ENCODE measurements around the gene C9orf57. TPM values are rescaled to one million over a fixed set of nuclear protein-coding genes. Genes with fewer than 3 reads are reported as not detected.
A peak's percentile ranks its signal among the peaks of the same experiment; 100 is the strongest.

The C9orf57 gene
- total RNA-seq, 1 donor from 2014 or later, result not detected

- Mint-ChIP-seq H3K4me3 (no peak overlapping the region), H3K36me3 (ENCODE audit: low read depth) (no peaks in the 10 kb centered on the region), H3K4me1 (peaks cover 5% of the 10 kb centered on the region), H3K27ac (no peak overlapping the region), H3K27me3 (peaks cover 3% of the 10 kb centered on the region), H3K9me3 (no peaks in the 10 kb centered on the region)
- peak; percentile 64 for TF ChIP-seq CTCF (IDR thresholded peaks at IDR 0.05)
- ATAC-seq (ENCODE audit: low read depth) (peak; percentile 81), DNase-seq (peak; percentile 39)
- intact Hi-C loops (cut with micrococcal nuclease), result loop anchor here (1.0 to 2.0 kb wide), 5 partner anchors 164 to 1043 kb away; no protein-coding TSS in a partner anchor
- ChIA-PET CTCF (interaction anchor here (0.6 to 3.5 kb wide), 28 partner anchors 9 to 1043 kb away, joined by 3 to 103 read pairs (median 4); no protein-coding TSS in a partner anchor), POLR2A (interaction anchor here (0.6 to 1.0 kb wide), 2 partner anchors 17 to 234 kb away, joined by 3 to 12 read pairs; no protein-coding TSS in a partner anchor)
Measured at GRCh38 chr9:72038890-72039410, 21.5 kb downstream of the C9orf57 start.

DNA sequence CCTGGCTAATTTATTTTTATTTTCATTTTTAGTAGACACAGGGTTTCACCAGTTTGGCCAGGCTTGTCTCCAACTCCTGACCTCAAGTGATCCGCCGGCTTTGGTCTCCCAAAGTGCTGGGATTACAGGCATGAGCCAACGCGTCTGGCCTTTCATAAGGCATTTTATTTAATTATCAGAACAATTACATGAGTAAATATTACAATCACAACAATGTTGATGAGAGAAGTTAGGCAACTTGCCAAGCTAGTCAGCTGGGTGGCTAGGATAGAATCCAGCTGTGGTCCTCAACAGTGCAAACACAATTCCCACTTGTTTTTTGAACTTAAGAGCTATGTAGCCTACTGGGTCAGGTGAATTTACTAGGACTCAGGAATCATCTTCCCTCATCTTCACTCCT is 22.0 kb downstream of the C9orf57 start:
- Mint-ChIP-seq H3K4me3 (no peak overlapping the region), H3K9me3 (no peaks in the 10 kb centered on the region), H3K4me1 (peaks cover 5% of the 10 kb centered on the region), H3K27ac (no peak overlapping the region), H3K36me3 (ENCODE audit: low read depth) (no peaks in the 10 kb centered on the region), H3K27me3 (peaks cover 3% of the 10 kb centered on the region)
- no peak for DNase-seq
- intact Hi-C loops (cut with micrococcal nuclease), result loop anchor here (2.0 kb wide), 2 partner anchors 164 to 984 kb away; no protein-coding TSS in a partner anchor
- TF ChIP-seq CTCF (IDR thresholded peaks at IDR 0.05), result no peak
- ChIA-PET POLR2A (interaction anchor here (1.0 kb wide), 1 partner anchor 234 kb away, joined by 3 read pairs; no protein-coding TSS in a partner anchor), CTCF (interaction anchor here (0.6 to 3.5 kb wide), 24 partner anchors 8 to 1044 kb away, joined by 3 to 103 read pairs (median 4); no protein-coding TSS in a partner anchor)
- ATAC-seq (ENCODE audit: low read depth), result no peak

DNA sequence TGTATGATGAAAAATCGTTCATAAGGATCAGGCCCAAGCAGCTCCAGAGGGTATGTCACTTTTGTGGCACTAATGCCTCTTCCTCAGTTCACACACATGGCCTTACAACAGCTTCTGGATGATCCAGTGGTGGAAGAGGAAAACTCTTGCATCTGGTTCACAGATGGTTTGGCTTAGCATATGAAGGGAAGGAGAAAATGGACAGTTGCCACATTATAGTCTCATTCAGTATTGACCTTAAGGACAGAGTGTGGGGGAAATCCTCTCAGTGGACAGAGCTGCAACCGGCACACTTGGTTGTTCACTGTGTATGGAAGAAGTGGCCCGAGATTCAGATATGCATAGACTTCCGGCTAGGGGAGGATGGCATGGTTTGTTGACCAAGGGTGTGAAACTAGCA is 22.8 kb downstream of the C9orf57 start:
- no peak for TF ChIP-seq CTCF (IDR thresholded peaks at IDR 0.05)
- Mint-ChIP-seq H3K4me3 (no peak overlapping the region), H3K4me1 (peaks cover 5% of the 10 kb centered on the region), H3K27me3 (peaks cover 3% of the 10 kb centered on the region), H3K9me3 (no peaks in the 10 kb centered on the region), H3K27ac (no peak overlapping the region), H3K36me3 (ENCODE audit: low read depth) (no peaks in the 10 kb centered on the region)
- ATAC-seq (ENCODE audit: low read depth) (no peak), DNase-seq (no peak)
- intact Hi-C loops (cut with micrococcal nuclease), result no loop called here
- POLR2A ChIA-PET, result no interaction called here
- CTCF ChIA-PET, result interaction anchor here (1.0 to 1.6 kb wide), 2 partner anchors 12 to 234 kb away, joined by 3 to 8 read pairs; no protein-coding TSS in a partner anchor

DNA sequence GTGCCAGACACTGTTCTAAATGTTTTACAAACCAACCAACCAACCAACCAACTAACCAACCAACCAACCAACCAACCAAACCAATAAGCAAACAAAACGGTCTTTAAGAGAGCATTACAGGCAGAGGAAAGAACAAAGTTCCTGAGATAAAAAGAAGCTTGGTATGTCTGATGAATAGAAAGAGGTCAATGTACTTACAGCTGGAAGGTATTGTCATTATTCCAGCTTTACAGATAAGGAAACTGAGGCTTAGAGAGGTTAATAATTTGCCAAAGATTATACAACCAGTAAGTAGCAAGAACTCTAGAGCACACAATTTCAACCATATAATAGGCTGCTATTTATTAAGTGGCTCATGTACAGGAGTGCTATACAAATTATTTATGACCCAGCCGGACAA is 29.6 kb downstream of the C9orf57 start:
- intact Hi-C loops (cut with micrococcal nuclease), result no loop called here

More for the DNA sequence above, 29.6 kb downstream of the C9orf57 start:
- POLR2A ChIA-PET, result no interaction called here
- TF ChIP-seq CTCF (IDR thresholded peaks at IDR 0.05), result no peak
- CTCF ChIA-PET, result interaction anchor here (1.9 kb wide), 1 partner anchor 8 kb away, joined by 6 read pairs; no protein-coding TSS in a partner anchor
- no peaks in the 10 kb centered on the region for H3K36me3 Mint-ChIP-seq (ENCODE audit: low read depth)
- no peak overlapping the region for H3K4me3 Mint-ChIP-seq
- H3K9me3 Mint-ChIP-seq, result no peaks in the 10 kb centered on the region
- no peak for ATAC-seq (ENCODE audit: low read depth)
- H3K27ac Mint-ChIP-seq, result no peak overlapping the region
- no peaks in the 10 kb centered on the region for H3K4me1 Mint-ChIP-seq
- DNase-seq, result no peak
- H3K27me3 Mint-ChIP-seq, result no peaks in the 10 kb centered on the region
